ENCODE measurements around the gene NAGLU. TPM values are rescaled to one million over a fixed set of nuclear protein-coding genes. Genes with fewer than 3 reads are reported as not detected.

NAGLU gene
- total and polyA plus RNA-seq, 2 donors from 2014 or later = 37.5 to 52.7 TPM

GRCh38 chr17:42584880-42585279 lies 48.8 kb downstream of the NAGLU start:
- Histone ChIP-seq H3K9me3 (ENCODE audit: control insufficient read depth in 2 of 3, insufficient read depth in 1 of 3, low read length in 3 of 3) (no peaks in the 10 kb centered on the region), H3K9ac (ENCODE audit: low read length in 3 of 3) (no peak overlapping the region), H3K27ac (ENCODE audit: low read depth in 2 of 2, low read length in 2 of 2) (no peak overlapping the region), H3K36me3 (ENCODE audit: control insufficient read depth in 2 of 3, insufficient read depth in 3 of 3, low read length in 3 of 3) (peaks cover 12 to 74% (median 59%) of the 10 kb centered on the region in 3 donors), H3K27me3 (ENCODE audit: control insufficient read depth, insufficient read depth, low read length) (no peaks in the 10 kb centered on the region), H3K4me3 (ENCODE audit: low read length in 3 of 3) (no peak overlapping the region), H3K4me1 (ENCODE audit: control insufficient read depth in 2 of 3, insufficient read depth in 2 of 3, low read depth in 1 of 3, low read length in 3 of 3) (peaks cover 0 to 5% (median 4%) of the 10 kb centered on the region in 3 donors)
- no peak for FAIRE-seq
- TF ChIP-seq CTCF (IDR thresholded peaks at IDR 0.05; ENCODE audit: borderline replicate concordance, extremely low read depth, insufficient read depth) = no peak
- no peak for DNase-seq
- intact Hi-C loops (cut with DNase I) = no loop called here

GRCh38 chr17:42585353-42585752 lies 49.3 kb downstream of the NAGLU start:
- FAIRE-seq = no peak
- Histone ChIP-seq H3K36me3 (ENCODE audit: control insufficient read depth in 2 of 3, insufficient read depth in 3 of 3, low read length in 3 of 3) (peaks cover 12 to 73% (median 56%) of the 10 kb centered on the region in 3 donors), H3K9me3 (ENCODE audit: control insufficient read depth in 2 of 3, insufficient read depth in 1 of 3, low read length in 3 of 3) (no peaks in the 10 kb centered on the region), H3K9ac (ENCODE audit: low read length in 3 of 3) (no peak overlapping the region), H3K27me3 (ENCODE audit: control insufficient read depth, insufficient read depth, low read length) (no peaks in the 10 kb centered on the region), H3K4me1 (ENCODE audit: control insufficient read depth in 2 of 3, insufficient read depth in 2 of 3, low read depth in 1 of 3, low read length in 3 of 3) (peaks cover 0 to 5% (median 4%) of the 10 kb centered on the region in 3 donors), H3K27ac (ENCODE audit: low read depth in 2 of 2, low read length in 2 of 2) (peak overlapping the region in 1 of 2 donors; percentile 43), H3K4me3 (ENCODE audit: low read length in 3 of 3) (no peak overlapping the region)
- no peak for DNase-seq
- no peak for TF ChIP-seq CTCF (IDR thresholded peaks at IDR 0.05; ENCODE audit: borderline replicate concordance, extremely low read depth, insufficient read depth)
- intact Hi-C loops (cut with DNase I) = no loop called here

- Histone ChIP-seq H3K4me3 (ENCODE audit: low read length in 3 of 3) (no peak overlapping the region), H3K9me3 (ENCODE audit: control insufficient read depth in 2 of 3, insufficient read depth in 1 of 3, low read length in 3 of 3) (no peaks in the 10 kb centered on the region), H3K27ac (ENCODE audit: low read depth in 2 of 2, low read length in 2 of 2) (no peak overlapping the region), H3K36me3 (ENCODE audit: control insufficient read depth in 2 of 3, insufficient read depth in 3 of 3, low read length in 3 of 3) (peaks cover 12 to 67% (median 54%) of the 10 kb centered on the region in 3 donors), H3K9ac (ENCODE audit: low read length in 3 of 3) (no peak overlapping the region), H3K27me3 (ENCODE audit: control insufficient read depth, insufficient read depth, low read length) (no peaks in the 10 kb centered on the region), H3K4me1 (ENCODE audit: control insufficient read depth in 2 of 3, insufficient read depth in 2 of 3, low read depth in 1 of 3, low read length in 3 of 3) (peaks cover 0 to 5% (median 4%) of the 10 kb centered on the region in 3 donors)
- DNase-seq = no peak
- no peak for TF ChIP-seq CTCF (IDR thresholded peaks at IDR 0.05; ENCODE audit: borderline replicate concordance, extremely low read depth, insufficient read depth)
- FAIRE-seq = no peak
- intact Hi-C loops (cut with DNase I) = no loop called here
Observed at GRCh38 chr17:42586514-42587230, 50.6 kb downstream of the NAGLU start.

Measured in kidney (tissue), 14 donors.